SKM-1 treated with dmso at 0.1 percent for 144 hours (cell line): Measurements from ENCODE around the gene EFNA5.

ENCODE experiments used
- DNase-seq: peaks from one replicate; lab custom pipeline; 2025; ENCODE audit not compliant: unreplicated experiment; lab: John Stamatoyannopoulos, UW

Gene EFNA5

GRCh38 chr5:107341376-107342084 lies 329.2 kb downstream of the EFNA5 start:
- no peak for DNase-seq

DNA sequence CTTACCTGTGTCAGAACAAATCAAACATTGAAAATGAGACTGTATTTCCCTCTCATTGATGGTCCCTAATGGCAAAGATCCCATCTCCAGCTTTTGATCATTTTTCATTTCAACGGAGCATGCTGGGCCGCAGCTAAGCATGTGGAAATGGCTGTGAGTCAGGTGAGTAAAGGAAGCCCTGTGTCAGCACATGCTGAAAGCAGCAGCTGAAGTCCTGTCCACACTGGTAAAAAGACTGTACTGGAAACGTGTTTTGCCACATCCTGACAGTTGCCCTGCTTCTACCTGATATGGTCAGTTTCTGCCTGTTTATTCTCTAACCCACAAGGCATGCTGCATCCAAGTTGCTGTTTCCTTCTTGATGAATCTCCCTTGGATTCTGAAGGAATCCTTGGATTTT lies 330.1 kb downstream of the EFNA5 start:
- no peak for DNase-seq

DNA sequence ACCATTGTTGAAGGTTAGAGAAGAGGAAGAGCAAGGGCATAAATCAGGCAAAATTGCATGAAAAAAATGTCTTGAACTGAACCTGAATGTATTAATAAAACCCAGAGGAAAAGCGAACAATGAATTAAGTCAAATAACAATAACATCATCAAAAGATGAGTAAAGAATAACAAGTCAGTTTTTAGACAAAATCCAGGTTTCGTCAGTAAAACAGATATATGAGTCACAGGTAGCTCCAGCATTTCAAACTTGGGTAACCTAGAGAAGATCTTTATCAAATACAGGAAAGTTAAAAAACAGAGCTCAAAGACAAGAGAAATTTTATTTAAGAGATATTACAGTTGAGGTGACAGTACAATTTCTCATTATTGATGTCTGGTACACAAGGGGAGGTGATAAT lies 332.4 kb downstream of the EFNA5 start:
- no peak for DNase-seq

- no peak for DNase-seq
Observed at GRCh38 chr5:107337281-107337680, 333.5 kb downstream of the EFNA5 start.

DNA sequence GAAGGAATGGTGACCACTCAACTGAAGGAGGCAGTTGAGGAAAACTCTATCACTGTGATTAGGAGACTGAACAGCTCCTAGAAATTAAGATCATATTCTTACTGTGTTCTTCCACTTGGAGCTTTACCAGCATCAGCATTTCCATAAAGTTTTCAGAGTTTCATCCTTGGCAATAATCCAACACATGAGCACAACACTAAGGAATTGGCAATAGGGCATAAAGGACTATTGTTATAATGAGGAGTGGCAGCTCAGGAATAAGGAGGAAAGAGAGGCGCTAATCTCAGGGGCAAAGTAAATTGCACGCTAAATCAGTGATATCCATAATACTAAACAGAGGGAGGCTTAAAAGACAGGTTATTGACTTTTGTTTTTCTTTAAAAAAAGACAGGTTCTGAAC lies 338.9 kb downstream of the EFNA5 start:
- no peak for DNase-seq

DNA sequence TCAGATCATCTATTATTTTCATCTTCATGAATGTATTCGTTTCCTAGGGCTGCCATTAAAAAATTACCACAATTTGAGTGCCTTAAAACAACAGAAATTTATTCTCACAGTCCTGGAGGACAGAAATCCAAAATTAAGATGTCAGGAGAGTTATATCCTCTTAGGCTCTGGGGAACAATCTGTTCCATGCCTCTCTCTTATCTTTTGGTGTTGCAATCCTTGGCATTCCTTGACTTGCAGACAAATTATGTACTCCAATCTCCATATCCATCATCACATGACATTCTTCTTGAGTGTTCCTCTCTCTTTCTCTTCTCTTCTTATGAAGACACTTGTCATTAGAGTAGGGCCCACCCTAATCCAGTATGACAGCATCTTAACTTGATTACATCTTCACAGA lies 339.4 kb downstream of the EFNA5 start:
- DNase-seq = no peak

GRCh38 chr5:107330903-107331302 lies 339.8 kb downstream of the EFNA5 start:
- no peak for DNase-seq

- no peak for DNase-seq
Observed at GRCh38 chr5:107329850-107330249, 340.9 kb downstream of the EFNA5 start.
